Measurements from ENCODE around the gene KLHL29. TPM values are rescaled to one million over a fixed set of nuclear protein-coding genes. Genes with fewer than 3 reads are reported as not detected.

Gene KLHL29
- total and polyA plus RNA-seq, 2 experiments from 2014 or later, result 3.8 to 9.9 TPM

DNA sequence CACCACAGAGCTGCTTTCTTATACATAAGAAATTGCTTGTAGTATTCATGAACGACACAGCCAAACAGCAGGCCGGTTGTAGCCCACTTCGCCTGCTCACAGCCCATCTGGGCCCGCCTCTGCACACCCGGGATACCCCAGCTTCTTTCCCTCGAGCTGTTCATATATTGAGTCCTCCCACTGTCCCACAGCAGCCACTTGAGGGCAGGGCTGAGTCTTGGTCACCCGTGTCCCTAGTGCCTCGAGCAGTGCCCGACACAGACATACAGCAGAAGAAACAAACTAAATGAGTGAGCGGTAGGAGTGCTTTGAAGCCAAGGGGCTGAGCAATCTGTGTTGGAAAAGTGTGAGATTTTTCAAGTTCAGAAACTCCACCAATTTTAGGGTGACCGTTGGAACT lies 251.4 kb downstream of the KLHL29 start:
- no peaks in the 10 kb centered on the region for H3K36me3 ChIP-seq (replicated peaks; ENCODE audit: insufficient read depth, low read depth)
- H3K4me2 ChIP-seq, result no peak overlapping the region
- no peak overlapping the region for H2AFZ ChIP-seq
- no peaks in the 10 kb centered on the region for H3K79me2 ChIP-seq
- no peak overlapping the region for H3K4me3 ChIP-seq
- H3K27ac ChIP-seq, result peak overlapping the region; percentile 82
- peaks cover 13% of the 10 kb centered on the region for H3K4me1 ChIP-seq (ENCODE audit: insufficient read depth)
- no peak for TF ChIP-seq EZH2 (IDR thresholded peaks at IDR 0.05; ENCODE audit: borderline replicate concordance)
- TF ChIP-seq, protein P1, sequence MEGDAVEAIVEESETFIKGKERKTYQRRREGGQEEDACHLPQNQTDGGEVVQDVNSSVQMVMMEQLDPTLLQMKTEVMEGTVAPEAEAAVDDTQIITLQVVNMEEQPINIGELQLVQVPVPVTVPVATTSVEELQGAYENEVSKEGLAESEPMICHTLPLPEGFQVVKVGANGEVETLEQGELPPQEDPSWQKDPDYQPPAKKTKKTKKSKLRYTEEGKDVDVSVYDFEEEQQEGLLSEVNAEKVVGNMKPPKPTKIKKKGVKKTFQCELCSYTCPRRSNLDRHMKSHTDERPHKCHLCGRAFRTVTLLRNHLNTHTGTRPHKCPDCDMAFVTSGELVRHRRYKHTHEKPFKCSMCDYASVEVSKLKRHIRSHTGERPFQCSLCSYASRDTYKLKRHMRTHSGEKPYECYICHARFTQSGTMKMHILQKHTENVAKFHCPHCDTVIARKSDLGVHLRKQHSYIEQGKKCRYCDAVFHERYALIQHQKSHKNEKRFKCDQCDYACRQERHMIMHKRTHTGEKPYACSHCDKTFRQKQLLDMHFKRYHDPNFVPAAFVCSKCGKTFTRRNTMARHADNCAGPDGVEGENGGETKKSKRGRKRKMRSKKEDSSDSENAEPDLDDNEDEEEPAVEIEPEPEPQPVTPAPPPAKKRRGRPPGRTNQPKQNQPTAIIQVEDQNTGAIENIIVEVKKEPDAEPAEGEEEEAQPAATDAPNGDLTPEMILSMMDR (IDR thresholded peaks at IDR 0.05; ENCODE audit: poor library complexity), result peak; percentile 14
- no peak for DNase-seq (ENCODE audit: low spot score)
- no peaks in the 10 kb centered on the region for H4K20me1 ChIP-seq (ENCODE audit: insufficient read depth, poor library complexity, severe bottlenecking)
- 81% methylated on average over 11 of the region's 11 CpGs for WGBS (ENCODE audit: low lambda C conversion rate, missing lambda C conversion rate)
- no peaks in the 10 kb centered on the region for H3K9me2 ChIP-seq (replicated peaks; ENCODE audit: insufficient read depth)
- H3K27me3 ChIP-seq, result no peaks in the 10 kb centered on the region
- no peaks in the 10 kb centered on the region for H3K9me3 ChIP-seq (ENCODE audit: low read depth)

DNA sequence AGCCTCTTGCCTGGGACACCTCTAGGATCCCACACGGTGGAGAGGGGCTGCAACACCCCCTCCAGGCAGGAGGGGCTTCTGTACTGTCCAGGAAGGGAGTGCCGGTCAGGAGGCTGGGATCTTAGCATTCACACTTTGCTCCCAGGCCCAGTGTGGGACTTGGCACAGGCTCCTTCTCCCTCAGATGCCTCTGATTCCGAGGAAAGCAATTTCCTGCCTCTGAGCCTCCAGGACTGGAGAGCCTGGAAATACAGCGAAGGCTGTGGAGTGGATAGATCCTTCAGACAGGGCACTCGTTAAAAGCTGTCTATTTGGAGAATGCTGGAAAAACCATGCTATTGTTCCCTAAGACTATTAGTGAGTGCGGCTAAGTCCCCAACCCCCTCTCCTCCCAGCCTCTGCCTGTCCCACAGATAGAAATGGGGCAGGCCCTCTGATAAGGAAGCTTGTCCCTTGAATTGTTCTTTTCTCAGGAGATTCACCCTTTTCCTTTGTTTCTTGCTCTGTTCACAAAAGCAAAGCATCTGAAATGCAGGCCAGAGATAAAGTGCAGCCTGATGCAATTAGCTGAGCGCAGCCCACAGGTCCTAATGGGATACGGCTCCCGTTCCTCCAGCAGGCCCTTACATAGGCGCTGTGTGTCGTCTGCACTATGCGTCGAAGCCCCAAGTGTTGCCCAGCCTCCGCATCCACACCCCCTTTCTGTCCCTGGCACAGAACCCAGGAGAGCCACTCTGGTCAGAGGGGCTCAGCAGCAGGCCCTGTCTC lies 252.2 kb downstream of the KLHL29 start:
- no peaks in the 10 kb centered on the region for H3K27me3 ChIP-seq
- no peak for TF ChIP-seq EZH2 (IDR thresholded peaks at IDR 0.05; ENCODE audit: borderline replicate concordance)
- TF ChIP-seq EZH2phosphoT487 (IDR thresholded peaks at IDR 0.05; ENCODE audit: low read depth, severe bottlenecking, unreplicated experiment), result no peak
- TF ChIP-seq, protein P1 (IDR thresholded peaks at IDR 0.05; ENCODE audit: poor library complexity), result no peak
- H3K27ac ChIP-seq, result peak overlapping the region; percentile 82
- H3K9me2 ChIP-seq (replicated peaks; ENCODE audit: insufficient read depth), result no peaks in the 10 kb centered on the region
- H3K9me3 ChIP-seq (ENCODE audit: low read depth), result no peaks in the 10 kb centered on the region
- H3K4me3 ChIP-seq, result no peak overlapping the region
- 46% methylated on average over 14 of the region's 14 CpGs for WGBS (ENCODE audit: low lambda C conversion rate, missing lambda C conversion rate)
- peak; percentile 34 for DNase-seq (ENCODE audit: low spot score)
- peaks cover 13% of the 10 kb centered on the region for H3K4me1 ChIP-seq (ENCODE audit: insufficient read depth)
- H2AFZ ChIP-seq, result no peak overlapping the region
- H4K20me1 ChIP-seq (ENCODE audit: insufficient read depth, poor library complexity, severe bottlenecking), result no peaks in the 10 kb centered on the region
- no peak overlapping the region for H3K4me2 ChIP-seq
- H3K79me2 ChIP-seq, result no peaks in the 10 kb centered on the region
- H3K36me3 ChIP-seq (replicated peaks; ENCODE audit: insufficient read depth, low read depth), result no peaks in the 10 kb centered on the region

DNA sequence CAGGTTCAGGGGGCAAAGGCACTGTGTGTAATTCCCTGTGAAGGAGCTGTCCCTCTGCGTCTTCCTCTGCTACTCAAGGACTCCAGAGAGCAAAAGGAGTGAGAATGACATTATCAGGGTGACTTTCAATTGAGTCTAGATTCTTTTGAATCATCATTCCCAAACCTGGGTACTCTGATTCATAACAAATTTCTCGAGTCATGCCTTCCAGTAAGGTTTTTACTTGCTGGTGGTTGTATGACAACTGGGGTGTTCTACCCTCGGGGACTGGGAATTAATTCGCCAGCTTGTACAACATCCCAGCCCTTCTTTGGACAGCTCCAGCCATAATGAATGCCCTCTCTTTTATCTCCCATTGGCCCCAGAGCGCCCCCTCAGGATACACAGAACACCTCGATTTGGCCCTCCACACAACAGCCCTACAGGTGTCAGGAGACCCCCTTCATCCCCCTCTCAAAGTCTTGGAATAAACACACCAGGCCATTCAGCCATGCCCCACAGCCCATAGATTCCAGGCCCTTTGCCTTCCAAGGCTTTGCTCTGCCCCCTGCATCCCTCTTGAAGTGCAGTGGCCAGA lies 254.5 kb downstream of the KLHL29 start:
- H2AFZ ChIP-seq, result no peak overlapping the region
- no peaks in the 10 kb centered on the region for H3K27me3 ChIP-seq
- peaks cover 13% of the 10 kb centered on the region for H3K4me1 ChIP-seq (ENCODE audit: insufficient read depth)
- H3K9me3 ChIP-seq (ENCODE audit: low read depth), result no peaks in the 10 kb centered on the region
- H3K27ac ChIP-seq, result no peak overlapping the region
- no peaks in the 10 kb centered on the region for H3K36me3 ChIP-seq (replicated peaks; ENCODE audit: insufficient read depth, low read depth)
- no peaks in the 10 kb centered on the region for H3K9me2 ChIP-seq (replicated peaks; ENCODE audit: insufficient read depth)
- no peak overlapping the region for H3K4me2 ChIP-seq
- H4K20me1 ChIP-seq (ENCODE audit: insufficient read depth, poor library complexity, severe bottlenecking), result no peaks in the 10 kb centered on the region
- 92% methylated on average over 6 of the region's 6 CpGs for WGBS (ENCODE audit: low lambda C conversion rate, missing lambda C conversion rate)
- H3K79me2 ChIP-seq, result no peaks in the 10 kb centered on the region
- DNase-seq (ENCODE audit: low spot score), result no peak
- TF ChIP-seq, protein P1 (IDR thresholded peaks at IDR 0.05; ENCODE audit: poor library complexity), result no peak
- no peak for TF ChIP-seq EZH2 (IDR thresholded peaks at IDR 0.05; ENCODE audit: borderline replicate concordance)
- TF ChIP-seq EZH2phosphoT487 (IDR thresholded peaks at IDR 0.05; ENCODE audit: low read depth, severe bottlenecking, unreplicated experiment), result no peak
- no peak overlapping the region for H3K4me3 ChIP-seq

Measured in hepatocyte (in vitro differentiated cells).